Nephron progenitor cell (in vitro differentiated cells): ENCODE data around the gene CISD3.

Source experiments
- DNase-seq: peaks from one replicate; pipeline ENCODE4 v3.0.0; 2021
- H3K27ac Mint-ChIP-seq: 2 replicates; pipeline ENCODE4 v1.8.0; 2021; ENCODE audit warnings: mild to moderate bottlenecking, moderate library complexity, mixed read lengths
- H3K27me3 Mint-ChIP-seq: 2 replicates; pipeline ENCODE4 v1.8.0; 2021; ENCODE audit warnings: mild to moderate bottlenecking, low read depth, mixed read lengths; ENCODE audit not compliant: poor library complexity
- H3K36me3 Mint-ChIP-seq: 2 replicates; pipeline ENCODE4 v1.8.0; 2021; ENCODE audit warnings: low read depth, mixed read lengths
- H3K4me1 Mint-ChIP-seq: 2 replicates; pipeline ENCODE4 v1.8.0; 2021; ENCODE audit warnings: mixed read lengths
- H3K4me3 Mint-ChIP-seq: 2 replicates; pipeline ENCODE4 v1.8.0; 2021; ENCODE audit warnings: mild to moderate bottlenecking, moderate library complexity, mixed read lengths
- H3K9me3 Mint-ChIP-seq: 2 replicates; pipeline ENCODE4 v1.8.0; 2021; ENCODE audit warnings: mild to moderate bottlenecking, moderate library complexity, mixed read lengths
- CTCF ChIP-seq: fragments of 200-600 bp; sonication (generic); IDR thresholded peaks from 2 replicates; pipeline ENCODE4 v1.5.0; 2021; ENCODE audit warnings: antibody characterized with exemption

CISD3 gene

GRCh38 chr17:38748149-38748891 is 18.2 kb downstream of the CISD3 start, which contains the start of gene PCGF2:
PCGF2 (minus strand) TSS chr17:38748336; CDS start chr17:38740402, 7,934 bp downstream.
- Mint-ChIP-seq H3K4me1 (peaks cover 59% of the 10 kb centered on the region), H3K27me3 (no peaks in the 10 kb centered on the region), H3K4me3 (peak within 1 kb of the TSS; percentile 98), H3K9me3 (no peaks in the 10 kb centered on the region), H3K36me3 (peaks cover 5% of the 10 kb centered on the region), H3K27ac (peak within 1 kb of the TSS; percentile 50)
- peak; percentile 95 for DNase-seq
- TF ChIP-seq CTCF = no peak

GRCh38 chr17:38748892-38749222 is 18.7 kb downstream of the CISD3 start:
- Mint-ChIP-seq H3K4me3 (peak overlapping the region; percentile 98), H3K36me3 (peaks cover 8% of the 10 kb centered on the region), H3K27me3 (no peaks in the 10 kb centered on the region), H3K27ac (no peak overlapping the region), H3K4me1 (peaks cover 59% of the 10 kb centered on the region), H3K9me3 (no peaks in the 10 kb centered on the region)
- no peak for DNase-seq
- TF ChIP-seq CTCF = no peak

- no peaks in the 10 kb centered on the region for H3K9me3 Mint-ChIP-seq
- TF ChIP-seq CTCF = no peak
- H3K4me3 Mint-ChIP-seq = peak overlapping the region; percentile 98
- H3K36me3 Mint-ChIP-seq = peaks cover 10% of the 10 kb centered on the region
- DNase-seq = peak; percentile 80
- H3K27ac Mint-ChIP-seq = peak overlapping the region; percentile 65
- peaks cover 57% of the 10 kb centered on the region for H3K4me1 Mint-ChIP-seq
- no peaks in the 10 kb centered on the region for H3K27me3 Mint-ChIP-seq
Measured at GRCh38 chr17:38749223-38750043, 19.3 kb downstream of the CISD3 start.

- H3K27ac Mint-ChIP-seq = no peak overlapping the region
- no peak for TF ChIP-seq CTCF
- no peak for DNase-seq
- peak overlapping the region; percentile 98 for H3K4me3 Mint-ChIP-seq
- H3K4me1 Mint-ChIP-seq = peaks cover 55% of the 10 kb centered on the region
- H3K36me3 Mint-ChIP-seq = peaks cover 9% of the 10 kb centered on the region
- no peaks in the 10 kb centered on the region for H3K9me3 Mint-ChIP-seq
- no peaks in the 10 kb centered on the region for H3K27me3 Mint-ChIP-seq
Measured at GRCh38 chr17:38750044-38750311, 19.8 kb downstream of the CISD3 start.

- H3K27ac Mint-ChIP-seq = no peak overlapping the region
- DNase-seq = peak; percentile 27
- peaks cover 52% of the 10 kb centered on the region for H3K4me1 Mint-ChIP-seq
- peak overlapping the region; percentile 98 for H3K4me3 Mint-ChIP-seq
- TF ChIP-seq CTCF = no peak
- H3K36me3 Mint-ChIP-seq = peaks cover 9% of the 10 kb centered on the region
- H3K9me3 Mint-ChIP-seq = no peaks in the 10 kb centered on the region
- no peaks in the 10 kb centered on the region for H3K27me3 Mint-ChIP-seq
Measured at GRCh38 chr17:38750312-38751121, 20.4 kb downstream of the CISD3 start.
